ENCODE measurements around the gene INSRR.

Gene INSRR

GRCh38 chr1:156858959-156859522 lies at the start of gene INSRR:
TSS of gene INSRR (minus strand) at chr1:156859117. CDS start at chr1:156858621, 496 bp downstream.
- DNase-seq = no peak

GRCh38 chr1:156908541-156908940 lies 49.6 kb upstream of the INSRR start:
- DNase-seq = no peak

- DNase-seq = no peak
Observed at GRCh38 chr1:156906206-156906906, 47.4 kb upstream of the INSRR start.

- DNase-seq = no peak
Observed at GRCh38 chr1:156905651-156906050, 46.7 kb upstream of the INSRR start.

- DNase-seq = no peak
Observed at GRCh38 chr1:156905176-156905575, 46.3 kb upstream of the INSRR start.

GRCh38 chr1:156904187-156904959 lies 45.5 kb upstream of the INSRR start:
- no peak for DNase-seq

- DNase-seq = no peak
Observed at GRCh38 chr1:156903328-156904091, 44.6 kb upstream of the INSRR start.

GRCh38 chr1:156901966-156902915 lies 43.3 kb upstream of the INSRR start:
- no peak for DNase-seq

GRCh38 chr1:156901590-156901900 lies 42.6 kb upstream of the INSRR start:
- no peak for DNase-seq

- DNase-seq = no peak
Observed at GRCh38 chr1:156900896-156901589, 42.1 kb upstream of the INSRR start.

- DNase-seq = no peak
Observed at GRCh38 chr1:156899956-156900718, 41.2 kb upstream of the INSRR start.

- no peak for DNase-seq
Observed at GRCh38 chr1:156898971-156899664, 40.2 kb upstream of the INSRR start.

GRCh38 chr1:156898161-156898566 lies 39.2 kb upstream of the INSRR start:
- no peak for DNase-seq

GRCh38 chr1:156897078-156897825 lies 38.3 kb upstream of the INSRR start:
- no peak for DNase-seq

GRCh38 chr1:156896490-156897033 lies 37.6 kb upstream of the INSRR start:
- no peak for DNase-seq

GRCh38 chr1:156895927-156896326 lies 37.0 kb upstream of the INSRR start:
- DNase-seq = no peak

- DNase-seq = no peak
Observed at GRCh38 chr1:156895455-156895812, 36.5 kb upstream of the INSRR start.

GRCh38 chr1:156894711-156895454 lies 36.0 kb upstream of the INSRR start:
- no peak for DNase-seq

All from cerebellar nuclear complex (tissue), 1 donor.